ENCODE data around the gene AMFR.

DNA sequence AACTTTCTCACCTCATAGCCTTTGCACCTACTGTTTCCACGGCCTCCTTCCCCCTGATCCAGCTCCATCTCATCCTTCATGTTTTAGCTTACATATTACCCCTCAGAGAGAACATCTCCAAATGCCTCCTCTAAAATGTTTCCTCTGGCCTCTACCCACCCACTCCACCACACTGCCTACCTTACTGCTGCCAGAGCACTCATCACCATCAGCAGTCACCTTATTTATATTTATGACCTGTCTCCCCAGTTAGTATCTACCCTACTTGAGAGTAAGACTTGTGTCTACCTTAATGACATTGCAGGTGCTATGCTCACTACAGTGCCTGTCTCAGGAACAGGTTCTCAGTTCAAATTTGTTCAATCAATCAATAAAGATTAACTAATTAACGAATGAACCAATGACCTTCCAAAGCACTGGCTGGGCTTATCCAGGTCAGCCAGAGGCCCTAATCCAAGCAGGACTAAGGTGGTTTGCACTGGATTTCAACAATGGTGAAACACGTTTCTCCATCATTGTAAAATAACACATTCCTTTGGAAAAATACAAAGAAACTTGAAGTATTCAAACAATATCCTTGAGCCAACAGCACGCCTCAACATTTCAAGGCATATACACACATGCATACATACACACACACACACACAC, 41.1 kb downstream of the AMFR start:
- TF ChIP-seq MAX (IDR thresholded peaks at IDR 0.05) (no peak), HDAC1 (CRISPR knock-in tag; IDR thresholded peaks at IDR 0.05) (no peak), ZMYM4 (CRISPR knock-in tag; IDR thresholded peaks at IDR 0.05) (no peak), RAD21 (CRISPR knock-in tag; IDR thresholded peaks at IDR 0.05) (no peak), NFIC (IDR thresholded peaks at IDR 0.05; ENCODE audit: low read length) (no peak), ZBTB49 (CRISPR knock-in tag; IDR thresholded peaks at IDR 0.05; ENCODE audit: borderline replicate concordance) (no peak), ZNF160 (CRISPR knock-in tag; IDR thresholded peaks at IDR 0.05) (no peak), NCOA5 (CRISPR knock-in tag; IDR thresholded peaks at IDR 0.05) (no peak)
- TF ChIP-seq, protein P1, sequence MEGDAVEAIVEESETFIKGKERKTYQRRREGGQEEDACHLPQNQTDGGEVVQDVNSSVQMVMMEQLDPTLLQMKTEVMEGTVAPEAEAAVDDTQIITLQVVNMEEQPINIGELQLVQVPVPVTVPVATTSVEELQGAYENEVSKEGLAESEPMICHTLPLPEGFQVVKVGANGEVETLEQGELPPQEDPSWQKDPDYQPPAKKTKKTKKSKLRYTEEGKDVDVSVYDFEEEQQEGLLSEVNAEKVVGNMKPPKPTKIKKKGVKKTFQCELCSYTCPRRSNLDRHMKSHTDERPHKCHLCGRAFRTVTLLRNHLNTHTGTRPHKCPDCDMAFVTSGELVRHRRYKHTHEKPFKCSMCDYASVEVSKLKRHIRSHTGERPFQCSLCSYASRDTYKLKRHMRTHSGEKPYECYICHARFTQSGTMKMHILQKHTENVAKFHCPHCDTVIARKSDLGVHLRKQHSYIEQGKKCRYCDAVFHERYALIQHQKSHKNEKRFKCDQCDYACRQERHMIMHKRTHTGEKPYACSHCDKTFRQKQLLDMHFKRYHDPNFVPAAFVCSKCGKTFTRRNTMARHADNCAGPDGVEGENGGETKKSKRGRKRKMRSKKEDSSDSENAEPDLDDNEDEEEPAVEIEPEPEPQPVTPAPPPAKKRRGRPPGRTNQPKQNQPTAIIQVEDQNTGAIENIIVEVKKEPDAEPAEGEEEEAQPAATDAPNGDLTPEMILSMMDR (CRISPR knock-in tag; IDR thresholded peaks at IDR 0.05): no peak
- TF ChIP-seq, protein P2, sequence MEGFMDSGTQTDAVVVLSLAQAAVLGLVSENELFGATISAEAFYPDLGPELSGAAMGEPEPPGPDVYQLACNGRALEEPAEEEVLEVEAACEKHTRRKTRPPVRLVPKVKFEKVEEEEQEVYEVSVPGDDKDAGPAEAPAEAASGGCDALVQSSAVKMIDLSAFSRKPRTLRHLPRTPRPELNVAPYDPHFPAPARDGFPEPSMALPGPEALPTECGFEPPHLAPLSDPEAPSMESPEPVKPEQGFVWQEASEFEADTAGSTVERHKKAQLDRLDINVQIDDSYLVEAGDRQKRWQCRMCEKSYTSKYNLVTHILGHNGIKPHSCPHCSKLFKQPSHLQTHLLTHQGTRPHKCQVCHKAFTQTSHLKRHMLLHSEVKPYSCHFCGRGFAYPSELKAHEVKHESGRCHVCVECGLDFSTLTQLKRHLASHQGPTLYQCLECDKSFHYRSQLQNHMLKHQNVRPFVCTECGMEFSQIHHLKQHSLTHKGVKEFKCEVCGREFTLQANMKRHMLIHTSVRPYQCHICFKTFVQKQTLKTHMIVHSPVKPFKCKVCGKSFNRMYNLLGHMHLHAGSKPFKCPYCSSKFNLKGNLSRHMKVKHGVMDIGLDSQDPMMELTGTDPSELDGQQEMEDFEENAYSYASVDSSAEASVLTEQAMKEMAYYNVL (CRISPR knock-in tag; IDR thresholded peaks at IDR 0.05; ENCODE audit: borderline replicate concordance): no peak
- TF ChIP-seq, protein P3, sequence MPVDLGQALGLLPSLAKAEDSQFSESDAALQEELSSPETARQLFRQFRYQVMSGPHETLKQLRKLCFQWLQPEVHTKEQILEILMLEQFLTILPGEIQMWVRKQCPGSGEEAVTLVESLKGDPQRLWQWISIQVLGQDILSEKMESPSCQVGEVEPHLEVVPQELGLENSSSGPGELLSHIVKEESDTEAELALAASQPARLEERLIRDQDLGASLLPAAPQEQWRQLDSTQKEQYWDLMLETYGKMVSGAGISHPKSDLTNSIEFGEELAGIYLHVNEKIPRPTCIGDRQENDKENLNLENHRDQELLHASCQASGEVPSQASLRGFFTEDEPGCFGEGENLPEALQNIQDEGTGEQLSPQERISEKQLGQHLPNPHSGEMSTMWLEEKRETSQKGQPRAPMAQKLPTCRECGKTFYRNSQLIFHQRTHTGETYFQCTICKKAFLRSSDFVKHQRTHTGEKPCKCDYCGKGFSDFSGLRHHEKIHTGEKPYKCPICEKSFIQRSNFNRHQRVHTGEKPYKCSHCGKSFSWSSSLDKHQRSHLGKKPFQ (CRISPR knock-in tag; IDR thresholded peaks at IDR 0.05; ENCODE audit: insufficient replicate concordance): no peak
